CD4-positive, alpha-beta T cell (primary cell): Measurements from ENCODE around the gene CDH22. TPM values are rescaled to one million over a fixed set of nuclear protein-coding genes. Genes with fewer than 3 reads are reported as not detected.

Experiments used
- ATAC-seq: fragments of 200-7000 bp; cut with Tn5 transposase; one replicate; pipeline ENCODE4 v1.10.0; 2022; ENCODE audit warnings: mild to moderate bottlenecking; ENCODE audit not compliant: poor library complexity
- CTCF ChIA-PET: fragments of 350-600 bp; sonication (Branson Sonifier 250); formaldehyde crosslinking; loops from one replicate; lab custom pipeline; 2021; ENCODE audit warnings: antibody characterized with exemption, inconsistent platforms; lab: Charles Lee
- POLR2A ChIA-PET: fragments of 350-600 bp; sonication (Branson Sonifier 250); formaldehyde crosslinking; loops from one replicate; lab custom pipeline; 2021; ENCODE audit warnings: antibody characterized with exemption, inconsistent platforms; lab: Charles Lee
- DNase-seq, 14 experiments: peaks; one replicate each; pipeline ENCODE4 v3.0.0-alpha.2; 2013 to 2020; ENCODE audit warnings: mixed read lengths in 2 of 14
- H3K27ac ChIP-seq, 2 donors: one replicate each; pipeline versions ENCODE4 v1.5.1 to v1.7.0; 2013; ENCODE audit warnings: low read length in 2 of 2, low read depth in 1 of 2, mild to moderate bottlenecking in 1 of 2
- H3K27me3 ChIP-seq, 2 experiments: 1 replicate in 1 of 2; 2 replicates in 1 of 2; pipeline versions ENCODE4 v1.6.1 to v1.7.0; 2013; ENCODE audit warnings: low read length in 2 of 2, control low read depth in 1 of 2, mild to moderate bottlenecking in 1 of 2, moderate library complexity in 1 of 2; ENCODE audit not compliant: insufficient read depth in 2 of 2, control insufficient read depth in 1 of 2
- H3K36me3 ChIP-seq: one replicate; pipeline ENCODE4 v1.6.1; 2013; ENCODE audit warnings: low read length, control low read depth; ENCODE audit not compliant: insufficient read depth
- H3K4me1 ChIP-seq: one replicate; pipeline ENCODE4 v1.6.1; 2013; ENCODE audit warnings: low read length, control low read depth; ENCODE audit not compliant: insufficient read depth
- H3K4me3 ChIP-seq: one replicate; pipeline ENCODE4 v1.5.1; 2013; ENCODE audit warnings: mild to moderate bottlenecking, low read length, moderate library complexity
- H3K9me3 ChIP-seq, 2 experiments: 1 replicate in 1 of 2; 2 replicates in 1 of 2; pipeline versions ENCODE4 v1.6.1 to v1.7.0; 2013; ENCODE audit warnings: low read length in 2 of 2, mild to moderate bottlenecking in 2 of 2, control low read depth in 1 of 2, moderate library complexity in 1 of 2; ENCODE audit not compliant: control insufficient read depth in 1 of 2, insufficient read depth in 1 of 2
- H3K27ac Mint-ChIP-seq: one replicate; pipeline ENCODE4 v1.8.0; 2020; ENCODE audit warnings: mixed read lengths
- H3K27me3 Mint-ChIP-seq: one replicate; pipeline ENCODE4 v1.8.0; 2021; ENCODE audit warnings: mixed read lengths
- H3K36me3 Mint-ChIP-seq: one replicate; pipeline ENCODE4 v1.8.0; 2021; ENCODE audit warnings: low read depth, mixed read lengths
- H3K4me1 Mint-ChIP-seq: one replicate; pipeline ENCODE4 v1.8.0; 2021; ENCODE audit warnings: low read depth, mixed read lengths
- H3K4me3 Mint-ChIP-seq: one replicate; pipeline ENCODE4 v1.8.0; 2020; ENCODE audit warnings: mild to moderate bottlenecking, mixed read lengths
- H3K9me3 Mint-ChIP-seq: one replicate; pipeline ENCODE4 v1.8.0; 2020; ENCODE audit warnings: mixed read lengths
- intact Hi-C, 2 experiments: fragments of 100-400 bp; cut with DNase I in 1 of 2; cut with micrococcal nuclease in 1 of 2; formaldehyde crosslinking; loops; one replicate each; pipeline versions ENCODE4 v1.15.1 to v1.9.0; 2023 to 2025; cut with DNase I, micrococcal nuclease
- total RNA-seq, 174 experiments: library from RNA in 2 of 174; stranded (reverse) in 2 of 174; gene quantifications; one replicate each; pipeline ENCODE4 v1.2.3 and lab custom pipeline; 2021 to 2026
- TF ChIP-seq, protein P1 (sequence below): fragments of 200-600 bp; IDR thresholded peaks from one replicate; pipeline ENCODE4 v1.8.0; 2022; ENCODE audit warnings: antibody characterized with exemption, mild to moderate bottlenecking

CDH22 gene
- total RNA-seq, 2 experiments from 2014 or later = not detected

DNA sequence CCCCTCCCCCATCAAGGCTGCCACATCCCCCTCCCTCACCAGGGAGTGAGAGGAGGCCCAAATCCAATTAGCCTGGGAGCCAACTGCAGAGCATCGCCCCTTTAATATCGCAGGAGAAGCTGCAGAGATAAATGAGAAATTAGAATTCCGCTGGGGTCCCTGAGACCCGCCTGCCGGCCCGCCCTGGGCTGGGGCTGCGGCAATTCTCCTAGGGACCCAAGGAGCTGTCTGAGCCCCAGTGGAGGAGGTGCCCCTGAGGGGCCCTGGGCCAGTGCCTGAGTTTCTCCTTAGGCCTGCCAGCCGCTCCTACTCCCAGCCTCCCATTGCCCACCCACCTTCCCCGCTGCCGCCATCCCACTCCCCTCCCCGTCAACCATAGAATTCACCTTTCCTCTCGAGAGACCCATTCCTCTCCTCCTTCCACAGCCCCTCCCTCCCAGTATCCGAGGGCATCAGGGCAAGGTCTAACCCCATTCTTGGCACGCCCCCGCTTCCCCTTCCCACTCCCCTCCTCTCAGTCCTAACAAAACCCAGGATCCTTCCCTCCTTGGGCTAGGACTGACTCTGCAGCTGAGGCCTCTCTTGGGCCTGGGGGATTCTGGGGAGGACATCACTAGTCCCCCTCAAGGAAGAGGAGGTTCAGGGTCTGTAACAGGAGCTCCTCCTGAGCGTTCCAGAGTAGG is 20.0 kb upstream of the CDH22 start:
- H3K36me3 Mint-ChIP-seq = no peaks in the 10 kb centered on the region
- Histone ChIP-seq H3K4me1 (no peaks in the 10 kb centered on the region), H3K36me3 (no peaks in the 10 kb centered on the region), H3K27me3 (peaks cover 2 to 9% of the 10 kb centered on the region in 2 experiments), H3K4me3 (no peak overlapping the region), H3K9me3 (no peaks in the 10 kb centered on the region), H3K27ac (no peak overlapping the region)
- DNase-seq (no peak), ATAC-seq (no peak)
- intact Hi-C loops = no loop called here
- POLR2A ChIA-PET = interaction anchor here (1.5 kb wide), 1 partner anchor 36 kb away, joined by 6 read pairs; no protein-coding TSS in a partner anchor
- TF ChIP-seq, protein P1, sequence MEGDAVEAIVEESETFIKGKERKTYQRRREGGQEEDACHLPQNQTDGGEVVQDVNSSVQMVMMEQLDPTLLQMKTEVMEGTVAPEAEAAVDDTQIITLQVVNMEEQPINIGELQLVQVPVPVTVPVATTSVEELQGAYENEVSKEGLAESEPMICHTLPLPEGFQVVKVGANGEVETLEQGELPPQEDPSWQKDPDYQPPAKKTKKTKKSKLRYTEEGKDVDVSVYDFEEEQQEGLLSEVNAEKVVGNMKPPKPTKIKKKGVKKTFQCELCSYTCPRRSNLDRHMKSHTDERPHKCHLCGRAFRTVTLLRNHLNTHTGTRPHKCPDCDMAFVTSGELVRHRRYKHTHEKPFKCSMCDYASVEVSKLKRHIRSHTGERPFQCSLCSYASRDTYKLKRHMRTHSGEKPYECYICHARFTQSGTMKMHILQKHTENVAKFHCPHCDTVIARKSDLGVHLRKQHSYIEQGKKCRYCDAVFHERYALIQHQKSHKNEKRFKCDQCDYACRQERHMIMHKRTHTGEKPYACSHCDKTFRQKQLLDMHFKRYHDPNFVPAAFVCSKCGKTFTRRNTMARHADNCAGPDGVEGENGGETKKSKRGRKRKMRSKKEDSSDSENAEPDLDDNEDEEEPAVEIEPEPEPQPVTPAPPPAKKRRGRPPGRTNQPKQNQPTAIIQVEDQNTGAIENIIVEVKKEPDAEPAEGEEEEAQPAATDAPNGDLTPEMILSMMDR = no peak
- peaks cover 31% of the 10 kb centered on the region for H3K27me3 Mint-ChIP-seq
- no peaks in the 10 kb centered on the region for H3K9me3 Mint-ChIP-seq
- no peak overlapping the region for H3K27ac Mint-ChIP-seq
- no peaks in the 10 kb centered on the region for H3K4me1 Mint-ChIP-seq
- H3K4me3 Mint-ChIP-seq = no peak overlapping the region
- CTCF ChIA-PET = no interaction called here

DNA sequence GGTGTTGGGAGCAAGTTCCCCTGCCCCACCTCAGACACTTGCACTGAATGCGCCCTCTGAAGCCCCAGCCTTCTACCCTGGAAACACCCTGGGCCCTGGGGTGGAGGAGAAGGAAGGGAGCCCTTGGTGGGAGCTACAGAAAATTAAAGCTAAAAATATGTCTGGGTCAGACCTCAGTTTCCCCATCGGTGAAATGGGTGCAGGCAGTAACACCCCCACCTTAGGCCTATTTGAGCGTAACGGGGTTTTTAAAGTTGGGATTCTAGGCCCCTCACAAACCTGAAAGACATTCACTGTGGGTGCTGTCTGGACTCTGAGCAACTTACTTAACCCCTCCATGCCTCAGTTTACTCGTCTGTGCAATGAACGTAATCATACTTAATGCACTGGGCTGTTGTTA is 19.3 kb upstream of the CDH22 start:
- TF ChIP-seq, protein P1 = no peak
- Mint-ChIP-seq H3K36me3 (no peaks in the 10 kb centered on the region), H3K4me1 (no peaks in the 10 kb centered on the region), H3K4me3 (no peak overlapping the region), H3K27me3 (peaks cover 33% of the 10 kb centered on the region), H3K27ac (no peak overlapping the region), H3K9me3 (no peaks in the 10 kb centered on the region)
- H3K27ac ChIP-seq = no peak overlapping the region
- H3K36me3 ChIP-seq = no peaks in the 10 kb centered on the region
- ATAC-seq (no peak), DNase-seq (no peak)
- ChIA-PET POLR2A (interaction anchor here (1.5 kb wide), 1 partner anchor 36 kb away, joined by 6 read pairs; no protein-coding TSS in a partner anchor), CTCF (no interaction called here)
- no peaks in the 10 kb centered on the region for H3K4me1 ChIP-seq
- peaks cover 0 to 10% of the 10 kb centered on the region in 2 experiments for H3K27me3 ChIP-seq
- no peak overlapping the region for H3K4me3 ChIP-seq
- no peaks in the 10 kb centered on the region for H3K9me3 ChIP-seq
- intact Hi-C loops = no loop called here

DNA sequence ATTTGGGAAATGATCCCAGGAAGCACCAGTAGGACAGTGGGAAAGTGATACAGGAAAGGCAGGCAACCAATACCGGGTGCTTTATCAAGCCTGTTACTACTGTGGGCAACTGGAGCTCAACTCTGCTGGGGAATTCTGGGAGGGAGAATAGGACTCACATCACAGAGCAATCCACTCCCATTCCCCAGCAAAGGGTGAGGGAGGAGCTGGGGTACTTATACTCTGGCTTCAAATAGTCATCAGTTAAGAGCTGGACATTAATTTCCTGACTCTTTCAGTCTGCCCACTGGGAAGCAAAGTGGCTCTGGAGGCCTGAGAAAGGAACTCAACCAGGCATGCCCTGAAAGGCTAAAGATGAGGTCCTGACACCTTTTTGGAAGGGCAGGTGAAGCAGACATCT is 17.5 kb upstream of the CDH22 start:
- CTCF ChIA-PET = no interaction called here

More for the DNA sequence above, 17.5 kb upstream of the CDH22 start:
- no peak overlapping the region for H3K4me3 Mint-ChIP-seq
- no peak overlapping the region for H3K27ac ChIP-seq
- H3K9me3 Mint-ChIP-seq = no peaks in the 10 kb centered on the region
- no peak overlapping the region for H3K27ac Mint-ChIP-seq
- no peaks in the 10 kb centered on the region for H3K36me3 ChIP-seq
- H3K9me3 ChIP-seq = no peaks in the 10 kb centered on the region
- no peak overlapping the region for H3K4me3 ChIP-seq
- no peaks in the 10 kb centered on the region for H3K4me1 ChIP-seq
- H3K36me3 Mint-ChIP-seq = no peaks in the 10 kb centered on the region
- intact Hi-C loops = no loop called here
- DNase-seq = no peak
- no peaks in the 10 kb centered on the region for H3K4me1 Mint-ChIP-seq
- no peak for ATAC-seq
- peaks cover 0 to 10% of the 10 kb centered on the region in 2 experiments for H3K27me3 ChIP-seq
- POLR2A ChIA-PET = no interaction called here
- H3K27me3 Mint-ChIP-seq = peaks cover 36% of the 10 kb centered on the region
- TF ChIP-seq, protein P1 = no peak
